Activated CD4-positive, alpha-beta T cell treated with anti-CD3 and anti-CD28 coated beads, Interleukin-10, Interleukin-2, amounts not matched to agents 100 ng/mL and 50 ng/mL, durations not matched to agents 16 hours and 8 hours (primary cell): ENCODE results near the gene POM121L2.

Source experiments
- DNase-seq: peaks from one replicate; pipeline ENCODE4 v3.0.0-alpha.2; 2020

The POM121L2 gene

DNA sequence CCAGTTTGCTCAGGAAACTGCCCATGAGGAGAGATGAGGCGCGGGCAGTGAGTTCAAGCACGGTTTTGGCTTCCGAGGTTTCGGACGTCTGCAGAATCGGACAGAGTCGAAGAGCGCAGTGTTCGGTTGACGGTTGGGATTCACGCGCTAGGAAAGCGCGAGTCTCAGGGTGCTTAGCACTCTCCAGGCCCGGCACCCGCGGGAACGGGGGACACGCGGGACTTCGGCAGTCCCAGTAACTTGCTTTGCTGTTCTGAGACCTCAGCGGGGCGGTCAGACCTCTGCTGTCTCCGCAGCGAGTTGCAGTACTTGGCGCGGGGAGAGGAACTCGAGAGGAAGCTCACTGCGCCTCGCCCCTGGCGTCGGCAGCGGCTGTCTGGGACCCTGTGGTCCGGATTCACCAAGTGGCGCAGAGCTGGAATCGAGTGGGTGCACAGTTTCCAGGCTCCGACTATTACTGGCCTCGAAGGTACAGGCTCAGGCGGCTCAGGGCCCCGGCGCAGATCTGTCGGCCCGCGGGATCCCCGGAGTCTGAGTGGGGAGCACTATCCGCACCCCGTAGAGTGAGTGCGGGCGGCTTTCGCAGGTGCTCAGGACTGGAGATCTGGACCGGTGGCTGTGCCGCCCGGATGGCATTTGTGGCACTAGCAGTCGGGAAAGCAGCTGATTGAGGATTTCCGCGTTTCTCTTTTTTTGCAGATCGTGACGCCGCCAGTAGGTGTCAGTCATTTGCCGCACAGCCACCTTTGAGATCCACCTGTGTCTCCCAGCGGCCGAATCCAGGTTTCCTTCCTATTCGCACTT, at the start of gene POM121L2:
TSS of gene POM121L2 (minus strand) at position 128 of the 804 bp plus-strand sequence. CDS start at position 25, 103 bp downstream.
- peak; percentile 72 for DNase-seq

DNA sequence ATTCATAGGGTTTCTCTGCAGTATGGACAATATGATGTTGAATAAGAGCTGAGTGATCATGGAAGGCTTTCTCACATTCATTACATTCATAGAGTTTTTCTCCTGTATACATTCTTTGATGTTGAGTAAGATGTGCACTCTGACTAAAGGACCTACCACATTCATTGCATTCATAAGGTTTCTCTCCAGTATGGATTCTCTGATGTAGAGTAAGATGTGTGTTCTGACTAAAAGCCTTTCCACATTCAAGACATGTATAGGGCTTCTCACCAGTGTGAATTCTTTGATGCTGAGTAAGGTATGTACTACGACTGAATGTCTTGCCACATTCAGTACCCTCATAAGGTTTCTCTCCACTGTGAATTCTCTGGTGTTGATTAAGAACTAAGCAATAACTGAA, 47.2 kb upstream of the POM121L2 start:
- no peak for DNase-seq

- no peak for DNase-seq
These were observed 46.7 kb upstream of the POM121L2 start for GRCh38 chr6:27358786-27359185.

GRCh38 chr6:27352850-27353249, 40.8 kb upstream of the POM121L2 start:
- DNase-seq = no peak

GRCh38 chr6:27334141-27334540, 22.1 kb upstream of the POM121L2 start:
- DNase-seq = no peak

- DNase-seq = no peak
These were observed 21.6 kb upstream of the POM121L2 start for GRCh38 chr6:27333642-27334040.

- peak; percentile 81 for DNase-seq
These were observed 20.9 kb upstream of the POM121L2 start for GRCh38 chr6:27332692-27333641.

- no peak for DNase-seq
These were observed 15.1 kb upstream of the POM121L2 start for GRCh38 chr6:27327023-27327738.

GRCh38 chr6:27321901-27322300, 9.8 kb upstream of the POM121L2 start:
- no peak for DNase-seq

GRCh38 chr6:27321370-27321769, 9.3 kb upstream of the POM121L2 start:
- DNase-seq = no peak

GRCh38 chr6:27318973-27319372, 6.9 kb upstream of the POM121L2 start:
- DNase-seq = no peak

DNA sequence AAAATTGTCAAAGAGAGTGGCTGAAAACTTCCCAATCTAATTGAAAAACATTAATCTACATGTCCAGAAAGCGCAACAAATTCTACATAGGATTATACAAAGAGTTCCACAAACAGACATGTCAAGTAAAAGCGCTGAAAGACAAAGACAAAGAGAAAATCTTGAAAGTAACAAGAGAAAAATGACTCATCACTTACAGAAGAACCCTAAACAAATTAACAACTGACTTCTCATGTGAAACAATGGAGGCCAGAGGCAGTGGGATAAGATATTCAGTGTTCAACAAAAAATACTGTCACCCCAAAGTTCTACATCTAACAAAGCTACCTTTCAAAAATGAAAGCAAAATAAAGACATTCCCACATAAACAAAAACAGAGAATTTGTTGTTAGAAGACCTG, 2.0 kb upstream of the POM121L2 start:
- DNase-seq = no peak

- DNase-seq = no peak
These were observed 838 bp upstream of the POM121L2 start for GRCh38 chr6:27312950-27313271.

DNA sequence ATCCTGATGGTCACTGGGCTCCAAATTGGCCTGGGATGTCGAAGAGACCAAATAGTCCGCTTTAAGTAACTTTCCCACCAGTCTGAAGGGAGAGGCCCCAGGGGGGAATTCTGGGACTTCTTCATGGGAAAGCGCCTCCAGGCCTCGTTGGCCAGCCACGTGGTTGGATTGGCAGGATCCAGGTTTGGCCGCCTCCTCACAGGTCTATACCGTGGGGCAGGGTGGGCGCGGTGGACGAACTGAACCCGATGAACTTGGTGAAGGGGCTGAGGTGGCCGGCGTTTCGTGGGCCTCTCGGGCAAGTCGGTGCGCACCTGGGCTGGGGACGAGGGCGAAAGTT, 297 bp downstream of the POM121L2 start:
- DNase-seq = no peak

DNA sequence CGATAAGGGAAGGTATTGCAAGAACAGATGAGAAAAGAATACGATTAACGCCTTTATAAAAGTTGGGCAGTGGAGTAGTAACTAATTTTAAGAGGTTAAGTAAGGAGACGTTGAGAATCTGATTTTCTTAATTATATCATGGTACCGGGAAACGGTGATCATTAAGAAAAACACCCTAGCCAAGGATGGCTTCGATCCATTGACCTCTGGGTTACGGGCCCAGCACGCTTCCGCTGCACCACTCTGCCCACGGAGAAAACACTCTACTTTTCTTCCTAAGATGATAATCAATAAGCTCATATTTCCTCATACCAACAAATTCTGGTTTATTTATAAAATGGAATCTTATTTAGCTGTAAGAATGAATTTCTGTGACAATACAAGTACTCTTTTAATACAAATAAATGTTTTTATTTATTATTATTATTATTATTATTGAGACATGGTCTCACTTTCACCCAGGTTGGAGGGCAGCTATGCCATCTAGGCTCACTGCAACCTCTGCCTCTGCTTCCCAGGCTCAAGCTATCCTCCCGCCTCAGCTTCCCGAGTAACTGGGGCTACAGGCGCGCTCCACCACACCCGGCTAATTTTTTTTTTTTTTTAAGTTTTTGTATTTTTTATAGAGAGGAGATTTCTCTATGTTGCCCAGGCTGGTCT, 8.3 kb downstream of the POM121L2 start:
- peak; percentile 56 for DNase-seq

- peak; percentile 75 for DNase-seq
These were observed 14.0 kb downstream of the POM121L2 start for GRCh38 chr6:27297857-27298730.

DNA sequence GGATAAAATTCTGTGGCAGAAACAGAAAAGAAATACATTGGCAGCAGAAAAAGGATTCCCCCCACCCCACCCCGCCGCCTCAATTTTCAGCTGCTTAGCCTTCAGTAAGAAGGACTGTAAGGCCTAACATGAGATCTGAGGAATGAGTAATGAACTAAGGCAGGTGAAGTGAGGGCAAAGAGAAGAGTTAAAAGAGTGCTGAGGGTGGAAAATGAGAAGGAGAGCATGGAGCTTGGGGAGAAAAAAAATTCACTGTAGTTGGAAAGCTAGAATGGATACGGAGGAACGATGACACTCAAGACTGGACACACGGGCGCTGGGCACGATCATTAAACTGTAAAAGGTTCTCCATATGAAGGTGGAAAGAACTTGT, 14.6 kb downstream of the POM121L2 start:
- no peak for DNase-seq

- DNase-seq = no peak
These were observed 15.8 kb downstream of the POM121L2 start for GRCh38 chr6:27296106-27296783.

GRCh38 chr6:27295301-27296079, 16.6 kb downstream of the POM121L2 start:
- peak; percentile 78 for DNase-seq

DNA sequence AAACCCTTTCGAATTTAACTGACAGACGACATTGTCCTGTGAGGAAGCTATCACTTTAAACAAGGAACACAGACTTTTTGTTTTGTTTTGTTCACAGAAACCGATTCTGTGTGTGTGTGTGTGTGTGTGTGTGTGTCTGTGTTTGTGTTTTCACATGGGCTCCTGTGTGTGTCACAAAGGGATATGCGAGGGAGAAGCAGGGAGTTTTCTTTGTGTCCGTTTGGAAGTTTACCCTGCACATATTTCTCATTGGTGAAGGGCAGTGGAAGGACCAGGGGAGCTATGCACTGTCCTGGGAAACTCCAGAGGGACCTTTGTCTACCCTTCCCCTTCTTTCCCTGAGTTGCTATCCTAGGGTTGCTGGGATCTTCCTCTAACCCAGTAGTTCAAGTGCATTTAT, 17.7 kb downstream of the POM121L2 start:
- no peak for DNase-seq
